ENCODE measurements around the gene C1QTNF1.

Gene C1QTNF1

GRCh38 chr17:78998311-78999055 is 25.5 kb upstream of the C1QTNF1 start:
- TF ChIP-seq CTCF (IDR thresholded peaks at IDR 0.05; ENCODE audit: low read depth, low read length, missing control alignments), result no peak
- no peak for DNase-seq (ENCODE audit: extremely low read depth, low read depth)
- no peak overlapping the region for H3K4me3 ChIP-seq (replicated peaks; ENCODE audit: low read depth, low read length)

GRCh38 chr17:78999056-78999768 is 24.8 kb upstream of the C1QTNF1 start:
- H3K4me3 ChIP-seq (replicated peaks; ENCODE audit: low read depth, low read length), result no peak overlapping the region
- TF ChIP-seq CTCF (IDR thresholded peaks at IDR 0.05; ENCODE audit: low read depth, low read length, missing control alignments), result no peak
- DNase-seq (ENCODE audit: extremely low read depth, low read depth), result no peak

GRCh38 chr17:78999947-79000395 is 24.0 kb upstream of the C1QTNF1 start:
- DNase-seq (ENCODE audit: extremely low read depth, low read depth), result no peak
- no peak overlapping the region for H3K4me3 ChIP-seq (replicated peaks; ENCODE audit: low read depth, low read length)
- TF ChIP-seq CTCF (IDR thresholded peaks at IDR 0.05; ENCODE audit: low read depth, low read length, missing control alignments), result no peak

GRCh38 chr17:79000396-79001189 is 23.4 kb upstream of the C1QTNF1 start:
- TF ChIP-seq CTCF (IDR thresholded peaks at IDR 0.05; ENCODE audit: low read depth, low read length, missing control alignments), result no peak
- H3K4me3 ChIP-seq (replicated peaks; ENCODE audit: low read depth, low read length), result no peak overlapping the region
- no peak for DNase-seq (ENCODE audit: extremely low read depth, low read depth)

GRCh38 chr17:79001190-79002020 is 22.6 kb upstream of the C1QTNF1 start:
- no peak overlapping the region for H3K4me3 ChIP-seq (replicated peaks; ENCODE audit: low read depth, low read length)
- no peak for DNase-seq (ENCODE audit: extremely low read depth, low read depth)
- TF ChIP-seq CTCF (IDR thresholded peaks at IDR 0.05; ENCODE audit: low read depth, low read length, missing control alignments), result no peak

GRCh38 chr17:79002291-79002690 is 21.7 kb upstream of the C1QTNF1 start:
- TF ChIP-seq CTCF (IDR thresholded peaks at IDR 0.05; ENCODE audit: low read depth, low read length, missing control alignments), result no peak
- no peak overlapping the region for H3K4me3 ChIP-seq (replicated peaks; ENCODE audit: low read depth, low read length)
- no peak for DNase-seq (ENCODE audit: extremely low read depth, low read depth)
